ENCODE data around the gene NAV2. TPM values are rescaled to one million over a fixed set of nuclear protein-coding genes. Genes with fewer than 3 reads are reported as not detected.

The NAV2 gene
- total and polyA plus RNA-seq, 11 donors: 7.6 to 46.5 (median 20.2) TPM

GRCh38 chr11:19982774-19983495, 270.3 kb downstream of the NAV2 start:
- DNase-seq (no peak), ATAC-seq (no peak)
- H3K36me3 ChIP-seq: no peaks in the 10 kb centered on the region
- H3K9me3 ChIP-seq: no peaks in the 10 kb centered on the region
- H3K4me3 ChIP-seq: no peak overlapping the region
- 82 to 94% (median 88%) methylated on average over 5 of the region's 5 CpGs for WGBS, 4 donors
- no peak for TF ChIP-seq POLR2A (IDR thresholded peaks at IDR 0.05)
- intact Hi-C loops (cut with DNase I): no loop called here
- H3K27me3 ChIP-seq: no peaks in the 10 kb centered on the region
- peaks cover 0 to 48% (median 19%) of the 10 kb centered on the region in 12 donors for H3K4me1 ChIP-seq
- peak overlapping the region in 3 of 12 donors; percentile 4 to 45 (median 8) for H3K27ac ChIP-seq

GRCh38 chr11:19984048-19984742, 271.6 kb downstream of the NAV2 start:
- Histone ChIP-seq H3K36me3 (no peaks in the 10 kb centered on the region), H3K4me1 (peaks cover 0 to 54% (median 23%) of the 10 kb centered on the region in 12 donors), H3K4me3 (no peak overlapping the region), H3K27me3 (no peaks in the 10 kb centered on the region), H3K9me3 (no peaks in the 10 kb centered on the region), H3K27ac (peak overlapping the region in 2 of 12 donors; percentile 18 to 45)
- WGBS, 4 donors: 88 to 96% (median 90%) methylated on average over 8 of the region's 8 CpGs
- DNase-seq (no peak), ATAC-seq (no peak)
- intact Hi-C loops (cut with DNase I): no loop called here
- no peak for TF ChIP-seq CTCF (IDR thresholded peaks at IDR 0.05)
- no peak for TF ChIP-seq POLR2A (IDR thresholded peaks at IDR 0.05)

- no peak for TF ChIP-seq POLR2A (IDR thresholded peaks at IDR 0.05)
- no peak for TF ChIP-seq CTCF (IDR thresholded peaks at IDR 0.05)
- Histone ChIP-seq H3K36me3 (no peaks in the 10 kb centered on the region), H3K27ac (peak overlapping the region in 1 of 12 donors; percentile 18), H3K4me1 (peaks cover 0 to 50% (median 22%) of the 10 kb centered on the region in 12 donors), H3K9me3 (no peaks in the 10 kb centered on the region), H3K27me3 (no peaks in the 10 kb centered on the region), H3K4me3 (no peak overlapping the region)
- ATAC-seq (no peak), DNase-seq (no peak)
- intact Hi-C loops (cut with DNase I): no loop called here
Measured at GRCh38 chr11:19985111-19985510, 272.5 kb downstream of the NAV2 start.

GRCh38 chr11:19987331-19987801, 274.7 kb downstream of the NAV2 start:
- ATAC-seq (peak; percentile 18 to 62 (median 43)), DNase-seq (no peak)
- TF ChIP-seq POLR2A (IDR thresholded peaks at IDR 0.05): no peak
- no peak for TF ChIP-seq CTCF (IDR thresholded peaks at IDR 0.05)
- intact Hi-C loops (cut with DNase I): no loop called here
- H3K27me3 ChIP-seq: no peaks in the 10 kb centered on the region
- H3K9me3 ChIP-seq: no peaks in the 10 kb centered on the region
- 21 to 28% (median 26%) methylated on average over 2 of the region's 2 CpGs for WGBS, 4 donors
- H3K4me3 ChIP-seq: no peak overlapping the region
- peak overlapping the region in 10 of 12 donors; percentile 39 to 71 (median 54) for H3K27ac ChIP-seq
- H3K36me3 ChIP-seq: no peaks in the 10 kb centered on the region
- peaks cover 0 to 32% (median 13%) of the 10 kb centered on the region in 12 donors for H3K4me1 ChIP-seq
